Measurements from ENCODE around the gene LAIR1. TPM values are rescaled to one million over a fixed set of nuclear protein-coding genes. Genes with fewer than 3 reads are reported as not detected.

The LAIR1 gene
- total RNA-seq, 3 donors from 2014 or later (not counting 1 experiment from before 2014, with no cell fraction given), result 117 to 163 (median 156) TPM

- no peak for TF ChIP-seq CTCF (IDR thresholded peaks at IDR 0.05)
- no peaks in the 10 kb centered on the region for H3K36me3 Mint-ChIP-seq
- no peak overlapping the region for H3K27ac ChIP-seq (ENCODE audit: low read length)
- no peaks in the 10 kb centered on the region for H3K9me3 ChIP-seq (ENCODE audit: control insufficient read depth, insufficient read depth, low read length)
- DNase-seq (no peak), ATAC-seq (no peak)
- WGBS (ENCODE audit: insufficient coverage), result 75% methylated on average over 3 of the region's 5 CpGs
- peaks cover 3 to 6% of the 10 kb centered on the region in 2 donors for H3K27me3 Mint-ChIP-seq (ENCODE audit: low read depth in 2 of 2)
- H3K4me3 Mint-ChIP-seq, result no peak overlapping the region
- H3K27me3 ChIP-seq (ENCODE audit: control insufficient read depth, insufficient read depth, low read length), result no peaks in the 10 kb centered on the region
- H3K4me3 ChIP-seq (ENCODE audit: low read length), result no peak overlapping the region
- H3K4me1 ChIP-seq (ENCODE audit: control insufficient read depth, insufficient read depth, low read length), result peaks cover 20% of the 10 kb centered on the region
- H3K36me3 ChIP-seq (ENCODE audit: control insufficient read depth, insufficient read depth, low read length), result no peaks in the 10 kb centered on the region
- no peak overlapping the region for H3K27ac Mint-ChIP-seq
- H3K9me3 Mint-ChIP-seq, result no peaks in the 10 kb centered on the region
- peaks cover 0 to 6% of the 10 kb centered on the region in 2 donors for H3K4me1 Mint-ChIP-seq
- intact Hi-C loops (cut with micrococcal nuclease), result no loop called here
Measured at GRCh38 chr19:54335164-54335563, 29.6 kb downstream of the LAIR1 start.

- H3K27ac ChIP-seq (ENCODE audit: low read length), result no peak overlapping the region
- H3K27me3 ChIP-seq (ENCODE audit: control insufficient read depth, insufficient read depth, low read length), result no peaks in the 10 kb centered on the region
- no peak for ATAC-seq
- TF ChIP-seq CTCF (IDR thresholded peaks at IDR 0.05), result no peak
- H3K4me1 ChIP-seq (ENCODE audit: control insufficient read depth, insufficient read depth, low read length), result peaks cover 7% of the 10 kb centered on the region
- Mint-ChIP-seq H3K27ac (no peak overlapping the region), H3K36me3 (no peaks in the 10 kb centered on the region), H3K27me3 (ENCODE audit: low read depth in 2 of 2) (no peaks in the 10 kb centered on the region), H3K4me3 (no peak overlapping the region), H3K4me1 (peaks cover 0 to 6% of the 10 kb centered on the region in 2 donors), H3K9me3 (no peaks in the 10 kb centered on the region)
- DNase-seq, result no peak
- 76% methylated on average over 3 of the region's 3 CpGs for WGBS (ENCODE audit: insufficient coverage)
- no peak overlapping the region for H3K4me3 ChIP-seq (ENCODE audit: low read length)
- intact Hi-C loops (cut with micrococcal nuclease), result no loop called here
- H3K9me3 ChIP-seq (ENCODE audit: control insufficient read depth, insufficient read depth, low read length), result no peaks in the 10 kb centered on the region
- H3K36me3 ChIP-seq (ENCODE audit: control insufficient read depth, insufficient read depth, low read length), result no peaks in the 10 kb centered on the region
Measured at GRCh38 chr19:54333586-54334298, 31.0 kb downstream of the LAIR1 start.

GRCh38 chr19:54332149-54332548 is 32.6 kb downstream of the LAIR1 start:
- DNase-seq (no peak), ATAC-seq (no peak)
- H3K27ac Mint-ChIP-seq, result no peak overlapping the region
- no peaks in the 10 kb centered on the region for H3K36me3 ChIP-seq (ENCODE audit: control insufficient read depth, insufficient read depth, low read length)
- H3K9me3 Mint-ChIP-seq, result no peaks in the 10 kb centered on the region
- H3K4me3 Mint-ChIP-seq, result no peak overlapping the region
- H3K9me3 ChIP-seq (ENCODE audit: control insufficient read depth, insufficient read depth, low read length), result no peaks in the 10 kb centered on the region
- no peaks in the 10 kb centered on the region for H3K36me3 Mint-ChIP-seq
- H3K27me3 ChIP-seq (ENCODE audit: control insufficient read depth, insufficient read depth, low read length), result no peaks in the 10 kb centered on the region
- no peaks in the 10 kb centered on the region for H3K27me3 Mint-ChIP-seq (ENCODE audit: low read depth in 2 of 2)
- no peak for TF ChIP-seq CTCF (IDR thresholded peaks at IDR 0.05)
- H3K27ac ChIP-seq (ENCODE audit: low read length), result no peak overlapping the region
- WGBS (ENCODE audit: insufficient coverage), result 90% methylated on average over 6 of the region's 7 CpGs
- no peak overlapping the region for H3K4me3 ChIP-seq (ENCODE audit: low read length)
- peaks cover 5% of the 10 kb centered on the region for H3K4me1 ChIP-seq (ENCODE audit: control insufficient read depth, insufficient read depth, low read length)
- intact Hi-C loops (cut with micrococcal nuclease), result no loop called here
- peaks cover 0 to 6% of the 10 kb centered on the region in 2 donors for H3K4me1 Mint-ChIP-seq

GRCh38 chr19:54331626-54332025 is 33.1 kb downstream of the LAIR1 start:
- no peak for ATAC-seq
- Mint-ChIP-seq H3K27me3 (ENCODE audit: low read depth in 2 of 2) (no peaks in the 10 kb centered on the region), H3K9me3 (no peaks in the 10 kb centered on the region), H3K27ac (no peak overlapping the region), H3K4me3 (no peak overlapping the region), H3K4me1 (peaks cover 0 to 6% of the 10 kb centered on the region in 2 donors), H3K36me3 (no peaks in the 10 kb centered on the region)
- Histone ChIP-seq H3K4me3 (ENCODE audit: low read length) (no peak overlapping the region), H3K4me1 (ENCODE audit: control insufficient read depth, insufficient read depth, low read length) (peaks cover 8% of the 10 kb centered on the region), H3K27me3 (ENCODE audit: control insufficient read depth, insufficient read depth, low read length) (no peaks in the 10 kb centered on the region), H3K9me3 (ENCODE audit: control insufficient read depth, insufficient read depth, low read length) (no peaks in the 10 kb centered on the region), H3K36me3 (ENCODE audit: control insufficient read depth, insufficient read depth, low read length) (no peaks in the 10 kb centered on the region), H3K27ac (ENCODE audit: low read length) (no peak overlapping the region)
- 72% methylated on average over 7 of the region's 7 CpGs for WGBS (ENCODE audit: insufficient coverage)
- intact Hi-C loops (cut with micrococcal nuclease), result no loop called here
- TF ChIP-seq CTCF (IDR thresholded peaks at IDR 0.05), result no peak
- DNase-seq, result no peak
